ENCODE data around the gene CHST9.
"Not testable (repeated sequence)": the region's sequence is repeated elsewhere in the genome, so short reads cannot be mapped to it uniquely, and the experiment has no call there.

Gene CHST9

GRCh38 chr18:27185025-27185763, at the start of gene CHST9:
Gene CHST9, minus strand, starts transcription at chr18:27185308. Its CDS starts 42,499 bp downstream, at chr18:27142809.
- no peak for DNase-seq

GRCh38 chr18:27232355-27232754, 47.2 kb upstream of the CHST9 start:
- not testable (repeated sequence) for DNase-seq

GRCh38 chr18:27231671-27232070, 46.6 kb upstream of the CHST9 start:
- not testable (repeated sequence) for DNase-seq

- DNase-seq: not testable (repeated sequence)
These were observed 46.1 kb upstream of the CHST9 start for GRCh38 chr18:27231221-27231620.

- DNase-seq: no peak
These were observed 42.6 kb upstream of the CHST9 start for GRCh38 chr18:27227721-27228120.

GRCh38 chr18:27226556-27227075, 41.5 kb upstream of the CHST9 start:
- no peak for DNase-seq

GRCh38 chr18:27225947-27226481, 40.9 kb upstream of the CHST9 start:
- no peak for DNase-seq

- no peak for DNase-seq
These were observed 38.6 kb upstream of the CHST9 start for GRCh38 chr18:27223526-27224291.

GRCh38 chr18:27214831-27215230, 29.7 kb upstream of the CHST9 start:
- DNase-seq: no peak

GRCh38 chr18:27213123-27213717, 28.1 kb upstream of the CHST9 start:
- no peak for DNase-seq

GRCh38 chr18:27211569-27211968, 26.5 kb upstream of the CHST9 start:
- DNase-seq: no peak

- no peak for DNase-seq
These were observed 21.3 kb upstream of the CHST9 start for GRCh38 chr18:27206411-27206810.

- no peak for DNase-seq
These were observed 17.6 kb upstream of the CHST9 start for GRCh38 chr18:27202741-27203140.

GRCh38 chr18:27198036-27198435, 12.9 kb upstream of the CHST9 start:
- DNase-seq: no peak

GRCh38 chr18:27188309-27188708, 3.2 kb upstream of the CHST9 start:
- DNase-seq: no peak

- DNase-seq: no peak
These were observed 789 bp upstream of the CHST9 start for GRCh38 chr18:27185897-27186296.

- no peak for DNase-seq
These were observed 738 bp downstream of the CHST9 start for GRCh38 chr18:27184115-27185024.

GRCh38 chr18:27181726-27182125, 3.4 kb downstream of the CHST9 start:
- no peak for DNase-seq

- DNase-seq: no peak
These were observed 6.7 kb downstream of the CHST9 start for GRCh38 chr18:27178424-27178823.

GRCh38 chr18:27175914-27176313, 9.2 kb downstream of the CHST9 start:
- no peak for DNase-seq

GRCh38 chr18:27175245-27175644, 9.9 kb downstream of the CHST9 start:
- no peak for DNase-seq

GRCh38 chr18:27171993-27172392, 13.1 kb downstream of the CHST9 start:
- no peak for DNase-seq

Measured in bone marrow (tissue), 2 donors.